Liver (tissue), 9 donors: ENCODE measurements around the gene KCNJ5. TPM values are rescaled to one million over a fixed set of nuclear protein-coding genes. Genes with fewer than 3 reads are reported as not detected.

Experiments
- DNase-seq: peaks from one replicate; pipeline ENCODE4 v3.0.0-alpha.2; 2017; ENCODE audit warnings: low spot score
- H3K27ac ChIP-seq, 2 donors: one replicate each; pipeline ENCODE4 v1.7.0; 2013; ENCODE audit warnings: inconsistent platforms in 2 of 2, low read length in 2 of 2, control low read depth in 1 of 2, low read depth in 1 of 2, mild to moderate bottlenecking in 1 of 2
- H3K27me3 ChIP-seq, 4 donors: one replicate each; pipeline versions ENCODE4 v1.6.1 to v1.7.0; 2013; ENCODE audit warnings: low read length in 3 of 4, inconsistent platforms in 1 of 4, mild to moderate bottlenecking in 1 of 4, moderate library complexity in 1 of 4; ENCODE audit not compliant: control insufficient read depth in 4 of 4, insufficient read depth in 4 of 4
- H3K36me3 ChIP-seq, 4 donors: one replicate each; pipeline versions ENCODE4 v1.6.1 to v1.7.0; 2013; ENCODE audit warnings: low read length in 3 of 4, mild to moderate bottlenecking in 3 of 4, low read depth in 1 of 4, moderate library complexity in 1 of 4; ENCODE audit not compliant: control insufficient read depth in 4 of 4, insufficient read depth in 3 of 4
- H3K4me1 ChIP-seq, 4 donors: one replicate each; pipeline versions ENCODE4 v1.6.1 to v1.7.0; 2013; ENCODE audit warnings: low read length in 3 of 4, mild to moderate bottlenecking in 3 of 4, moderate library complexity in 1 of 4; ENCODE audit not compliant: control insufficient read depth in 4 of 4, insufficient read depth in 4 of 4
- H3K4me3 ChIP-seq, 3 donors: one replicate each; pipeline versions ENCODE4 v1.6.1 to v1.7.0; 2013; ENCODE audit warnings: low read length in 3 of 3, control low read depth in 1 of 3, low read depth in 1 of 3, mild to moderate bottlenecking in 1 of 3
- H3K9ac ChIP-seq, 2 donors: one replicate each; pipeline ENCODE4 v1.7.0; 2013; ENCODE audit warnings: low read length in 2 of 2, mild to moderate bottlenecking in 2 of 2, moderate library complexity in 2 of 2, control low read depth in 1 of 2, low read depth in 1 of 2
- H3K9me3 ChIP-seq, 4 donors: one replicate each; pipeline versions ENCODE4 v1.6.1 to v1.7.0; 2013; ENCODE audit warnings: low read length in 3 of 4; ENCODE audit not compliant: control insufficient read depth in 4 of 4
- EGR1 ChIP-seq, 2 donors: IDR thresholded peaks; 2 replicates each; pipeline ENCODE4 v1.6.1; 2016 to 2018; ENCODE audit warnings: antibody characterized with exemption in 2 of 2, low read depth in 2 of 2
- FOXA1 ChIP-seq: IDR thresholded peaks from 2 replicates; pipeline ENCODE4 v1.6.1; 2016; ENCODE audit warnings: antibody characterized with exemption
- FOXA2 ChIP-seq: IDR thresholded peaks from 2 replicates; pipeline ENCODE4 v1.6.1; 2016; ENCODE audit warnings: antibody characterized with exemption
- GABPA ChIP-seq, 2 donors: IDR thresholded peaks in 1 of 2; conservative IDR thresholded peaks in 1 of 2; 2 replicates each; pipeline ENCODE4 v1.6.1; 2016; ENCODE audit warnings: antibody characterized with exemption in 2 of 2, mild to moderate bottlenecking in 1 of 2, moderate library complexity in 1 of 2
- HNF4A ChIP-seq, 2 donors: conservative IDR thresholded peaks; 2 replicates each; pipeline ENCODE4 v1.6.1; 2016; ENCODE audit warnings: antibody characterized with exemption in 2 of 2, mild to moderate bottlenecking in 2 of 2
- HNF4G ChIP-seq: IDR thresholded peaks from 2 replicates; pipeline ENCODE4 v1.6.1; 2016; ENCODE audit warnings: antibody characterized with exemption
- NR2F2 ChIP-seq: IDR thresholded peaks from 2 replicates; pipeline ENCODE4 v1.6.1; 2016; ENCODE audit warnings: antibody characterized with exemption
- RAD21 ChIP-seq, 2 donors: IDR thresholded peaks; 2 replicates each; pipeline ENCODE4 v1.6.1; 2016; ENCODE audit warnings: antibody characterized with exemption in 2 of 2, mild to moderate bottlenecking in 2 of 2
- RXRA ChIP-seq, 2 donors: IDR thresholded peaks; 2 replicates each; pipeline ENCODE4 v1.6.1; 2017 to 2018; ENCODE audit warnings: antibody characterized with exemption in 2 of 2, mild to moderate bottlenecking in 1 of 2
- SP1 ChIP-seq: IDR thresholded peaks from 2 replicates; pipeline ENCODE4 v1.6.1; 2018; ENCODE audit warnings: antibody characterized with exemption, mild to moderate bottlenecking
- TAF1 ChIP-seq: conservative IDR thresholded peaks from 2 replicates; pipeline ENCODE4 v1.6.1; 2016; ENCODE audit warnings: antibody characterized with exemption, mild to moderate bottlenecking
- WGBS: extraction: QIAGEN DNeasy Blood & Tissue Kit; methylation state at CpG from one replicate; pipeline ENCODE4 v1.1.7; 2013; 5-methylcytosine and 5-hydroxymethylcytosine counted together
- polyA plus RNA-seq, 2 donors: library from polyadenylated mRNA; stranded (reverse) in 1 of 2; unstranded in 1 of 2; fragments of 200-250 nt in 1 of 2; fragments of >200 nt in 1 of 2; fragmentation: Nextera tagmentation in 1 of 2; extraction: Ambion mirVana in 1 of 2; gene quantifications; one replicate each; pipeline versions ENCODE4 v1.2.1 to v1.2.3, GENCODE V29; 2013 to 2015
- total RNA-seq, 2 donors: library from RNA; depleted of rRNA; stranded (reverse); fragments of >200 nt; gene quantifications; one replicate each; pipeline ENCODE4 v1.2.3, GENCODE V29; 2014
- TF ChIP-seq, protein P1 (sequence below): fragments of 150-350 bp; IDR thresholded peaks from 2 replicates; pipeline ENCODE4 v1.5.1; 2017; ENCODE audit warnings: improper control_type of control experiment, low read depth, low read length; ENCODE audit not compliant: missing input control
- TF ChIP-seq, protein P2 (sequence below): IDR thresholded peaks from 2 replicates; pipeline ENCODE4 v1.6.1; 2016; ENCODE audit warnings: antibody characterized with exemption
- TF ChIP-seq, protein P3 (sequence below): IDR thresholded peaks from 2 replicates; pipeline ENCODE4 v1.6.1; 2016; ENCODE audit warnings: antibody characterized with exemption
- TF ChIP-seq, protein P4 (sequence below): IDR thresholded peaks from 2 replicates; pipeline ENCODE4 v1.6.1; 2016; ENCODE audit warnings: antibody characterized with exemption
- TF ChIP-seq, protein P5 (sequence below): IDR thresholded peaks from 2 replicates; pipeline ENCODE4 v1.6.1; 2016; ENCODE audit warnings: antibody characterized with exemption, mild to moderate bottlenecking
- donor health status: healthy.
- donor health status: healthy.
- donor health status: healthy.
- donor health status: healthy.
- donor health status: healthy.

The KCNJ5 gene
- total and polyA plus RNA-seq, 4 donors: 0.04 to 0.08 (median 0.06) TPM

DNA sequence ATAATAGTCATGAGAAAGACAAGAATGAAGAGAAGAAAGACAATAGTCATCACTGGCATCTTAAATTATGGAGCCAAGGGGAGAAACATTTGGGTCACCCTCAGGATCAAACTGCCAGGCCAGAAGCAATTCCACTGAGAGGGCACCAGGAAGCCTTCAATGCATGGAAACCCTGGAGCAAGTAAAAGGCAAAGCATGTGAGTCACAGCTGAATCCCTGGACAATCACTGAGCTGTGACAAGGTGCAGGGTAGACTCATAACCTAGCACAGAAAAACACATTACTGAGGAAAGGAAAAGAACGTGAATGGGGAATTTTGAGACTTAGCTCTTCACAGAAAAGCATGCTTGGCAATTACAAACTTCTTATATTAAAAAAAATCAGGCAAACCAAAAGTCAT lies 25.7 kb upstream of the KCNJ5 start:
- H3K9ac ChIP-seq: no peak overlapping the region
- WGBS: 94% methylated on average over 1 of the region's 1 CpG
- no peaks in the 10 kb centered on the region for H3K4me1 ChIP-seq
- H3K27ac ChIP-seq: no peak overlapping the region
- no peak overlapping the region for H3K4me3 ChIP-seq
- no peak for TF ChIP-seq HNF4G
- no peak for TF ChIP-seq RXRA (IDR thresholded peaks at IDR 0.05)
- no peak for TF ChIP-seq RAD21 (IDR thresholded peaks at IDR 0.05)
- TF ChIP-seq, protein P1, sequence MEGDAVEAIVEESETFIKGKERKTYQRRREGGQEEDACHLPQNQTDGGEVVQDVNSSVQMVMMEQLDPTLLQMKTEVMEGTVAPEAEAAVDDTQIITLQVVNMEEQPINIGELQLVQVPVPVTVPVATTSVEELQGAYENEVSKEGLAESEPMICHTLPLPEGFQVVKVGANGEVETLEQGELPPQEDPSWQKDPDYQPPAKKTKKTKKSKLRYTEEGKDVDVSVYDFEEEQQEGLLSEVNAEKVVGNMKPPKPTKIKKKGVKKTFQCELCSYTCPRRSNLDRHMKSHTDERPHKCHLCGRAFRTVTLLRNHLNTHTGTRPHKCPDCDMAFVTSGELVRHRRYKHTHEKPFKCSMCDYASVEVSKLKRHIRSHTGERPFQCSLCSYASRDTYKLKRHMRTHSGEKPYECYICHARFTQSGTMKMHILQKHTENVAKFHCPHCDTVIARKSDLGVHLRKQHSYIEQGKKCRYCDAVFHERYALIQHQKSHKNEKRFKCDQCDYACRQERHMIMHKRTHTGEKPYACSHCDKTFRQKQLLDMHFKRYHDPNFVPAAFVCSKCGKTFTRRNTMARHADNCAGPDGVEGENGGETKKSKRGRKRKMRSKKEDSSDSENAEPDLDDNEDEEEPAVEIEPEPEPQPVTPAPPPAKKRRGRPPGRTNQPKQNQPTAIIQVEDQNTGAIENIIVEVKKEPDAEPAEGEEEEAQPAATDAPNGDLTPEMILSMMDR: no peak
- TF ChIP-seq, protein P2, sequence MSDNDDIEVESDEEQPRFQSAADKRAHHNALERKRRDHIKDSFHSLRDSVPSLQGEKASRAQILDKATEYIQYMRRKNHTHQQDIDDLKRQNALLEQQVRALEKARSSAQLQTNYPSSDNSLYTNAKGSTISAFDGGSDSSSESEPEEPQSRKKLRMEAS: no peak
- TF ChIP-seq, protein P3, sequence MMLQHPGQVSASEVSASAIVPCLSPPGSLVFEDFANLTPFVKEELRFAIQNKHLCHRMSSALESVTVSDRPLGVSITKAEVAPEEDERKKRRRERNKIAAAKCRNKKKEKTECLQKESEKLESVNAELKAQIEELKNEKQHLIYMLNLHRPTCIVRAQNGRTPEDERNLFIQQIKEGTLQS: no peak
- TF ChIP-seq FOXA1: no peak
- TF ChIP-seq SP1: no peak
- TF ChIP-seq NR2F2: no peak
- no peak for TF ChIP-seq TAF1
- no peak for TF ChIP-seq GABPA (IDR thresholded peaks at IDR 0.05 in 1 of 2, conservative IDR thresholded peaks at IDR 0.05 in 1 of 2)
- no peak for TF ChIP-seq FOXA2
- H3K9me3 ChIP-seq: no peaks in the 10 kb centered on the region
- no peaks in the 10 kb centered on the region for H3K27me3 ChIP-seq
- DNase-seq: no peak
- no peaks in the 10 kb centered on the region for H3K36me3 ChIP-seq

DNA sequence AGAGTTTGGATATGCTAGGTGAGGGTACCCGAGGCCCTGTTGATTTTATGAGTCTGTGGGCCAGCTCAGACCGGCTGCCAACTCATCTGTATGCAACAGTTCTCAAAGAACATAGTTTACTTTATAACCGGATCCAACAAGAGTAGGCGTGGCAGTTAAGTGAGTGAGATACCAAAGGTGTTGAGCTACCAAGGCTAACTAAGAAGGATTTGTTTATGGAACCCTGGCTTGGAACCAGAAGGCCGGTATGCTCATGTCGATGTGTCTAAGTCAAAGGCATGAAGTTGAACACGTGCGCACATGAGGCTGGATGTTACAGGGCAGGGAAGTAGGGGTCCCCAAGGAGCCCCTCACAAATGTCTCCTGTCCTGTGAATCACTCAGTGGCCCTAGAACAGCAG lies 23.9 kb upstream of the KCNJ5 start, which contains the start of gene KCNJ1:
KCNJ1 (minus strand) TSS at position 20 of the 400 bp plus-strand sequence. CDS start 27,053 bp downstream, outside the sequence.
- DNase-seq: no peak
- H3K36me3 ChIP-seq: no peaks in the 10 kb centered on the region
- no peaks in the 10 kb centered on the region for H3K27me3 ChIP-seq
- H3K4me3 ChIP-seq: no peak within 1 kb of the TSS
- no peaks in the 10 kb centered on the region for H3K9me3 ChIP-seq
- no peaks in the 10 kb centered on the region for H3K4me1 ChIP-seq
- 78% methylated on average over 8 of the region's 8 CpGs for WGBS
- no peak within 1 kb of the TSS for H3K27ac ChIP-seq
- no peak within 1 kb of the TSS for H3K9ac ChIP-seq
- TF ChIP-seq HNF4A (conservative IDR thresholded peaks at IDR 0.05): no peak
- no peak for TF ChIP-seq GABPA (IDR thresholded peaks at IDR 0.05 in 1 of 2, conservative IDR thresholded peaks at IDR 0.05 in 1 of 2)
- TF ChIP-seq, protein P4, sequence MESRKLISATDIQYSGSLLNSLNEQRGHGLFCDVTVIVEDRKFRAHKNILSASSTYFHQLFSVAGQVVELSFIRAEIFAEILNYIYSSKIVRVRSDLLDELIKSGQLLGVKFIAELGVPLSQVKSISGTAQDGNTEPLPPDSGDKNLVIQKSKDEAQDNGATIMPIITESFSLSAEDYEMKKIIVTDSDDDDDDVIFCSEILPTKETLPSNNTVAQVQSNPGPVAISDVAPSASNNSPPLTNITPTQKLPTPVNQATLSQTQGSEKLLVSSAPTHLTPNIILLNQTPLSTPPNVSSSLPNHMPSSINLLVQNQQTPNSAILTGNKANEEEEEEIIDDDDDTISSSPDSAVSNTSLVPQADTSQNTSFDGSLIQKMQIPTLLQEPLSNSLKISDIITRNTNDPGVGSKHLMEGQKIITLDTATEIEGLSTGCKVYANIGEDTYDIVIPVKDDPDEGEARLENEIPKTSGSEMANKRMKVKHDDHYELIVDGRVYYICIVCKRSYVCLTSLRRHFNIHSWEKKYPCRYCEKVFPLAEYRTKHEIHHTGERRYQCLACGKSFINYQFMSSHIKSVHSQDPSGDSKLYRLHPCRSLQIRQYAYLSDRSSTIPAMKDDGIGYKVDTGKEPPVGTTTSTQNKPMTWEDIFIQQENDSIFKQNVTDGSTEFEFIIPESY: no peak
- no peak for TF ChIP-seq EGR1 (IDR thresholded peaks at IDR 0.05; ENCODE audit: low read depth in 2 of 2)
- TF ChIP-seq FOXA2: no peak
- no peak for TF ChIP-seq SP1
- TF ChIP-seq, protein P5, sequence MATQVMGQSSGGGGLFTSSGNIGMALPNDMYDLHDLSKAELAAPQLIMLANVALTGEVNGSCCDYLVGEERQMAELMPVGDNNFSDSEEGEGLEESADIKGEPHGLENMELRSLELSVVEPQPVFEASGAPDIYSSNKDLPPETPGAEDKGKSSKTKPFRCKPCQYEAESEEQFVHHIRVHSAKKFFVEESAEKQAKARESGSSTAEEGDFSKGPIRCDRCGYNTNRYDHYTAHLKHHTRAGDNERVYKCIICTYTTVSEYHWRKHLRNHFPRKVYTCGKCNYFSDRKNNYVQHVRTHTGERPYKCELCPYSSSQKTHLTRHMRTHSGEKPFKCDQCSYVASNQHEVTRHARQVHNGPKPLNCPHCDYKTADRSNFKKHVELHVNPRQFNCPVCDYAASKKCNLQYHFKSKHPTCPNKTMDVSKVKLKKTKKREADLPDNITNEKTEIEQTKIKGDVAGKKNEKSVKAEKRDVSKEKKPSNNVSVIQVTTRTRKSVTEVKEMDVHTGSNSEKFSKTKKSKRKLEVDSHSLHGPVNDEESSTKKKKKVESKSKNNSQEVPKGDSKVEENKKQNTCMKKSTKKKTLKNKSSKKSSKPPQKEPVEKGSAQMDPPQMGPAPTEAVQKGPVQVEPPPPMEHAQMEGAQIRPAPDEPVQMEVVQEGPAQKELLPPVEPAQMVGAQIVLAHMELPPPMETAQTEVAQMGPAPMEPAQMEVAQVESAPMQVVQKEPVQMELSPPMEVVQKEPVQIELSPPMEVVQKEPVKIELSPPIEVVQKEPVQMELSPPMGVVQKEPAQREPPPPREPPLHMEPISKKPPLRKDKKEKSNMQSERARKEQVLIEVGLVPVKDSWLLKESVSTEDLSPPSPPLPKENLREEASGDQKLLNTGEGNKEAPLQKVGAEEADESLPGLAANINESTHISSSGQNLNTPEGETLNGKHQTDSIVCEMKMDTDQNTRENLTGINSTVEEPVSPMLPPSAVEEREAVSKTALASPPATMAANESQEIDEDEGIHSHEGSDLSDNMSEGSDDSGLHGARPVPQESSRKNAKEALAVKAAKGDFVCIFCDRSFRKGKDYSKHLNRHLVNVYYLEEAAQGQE: no peak
